Measurements from ENCODE around the gene CTNND2.
"Not testable (repeated sequence)": the region's sequence is repeated elsewhere in the genome, so short reads cannot be mapped to it uniquely, and the experiment has no call there.

GRCh38 chr5:11616624-11617023 is 287.6 kb downstream of the CTNND2 start:
- not testable (repeated sequence) for TF ChIP-seq CTCF, POLR2A (IDR thresholded peaks at IDR 0.05)
